IPS-NIHi7 (cell line): ENCODE data around the gene PIP5K1C.
A peak's percentile ranks its signal among the peaks of the same experiment; 100 is the strongest.
"Not testable (repeated sequence)": the region's sequence is repeated elsewhere in the genome, so short reads cannot be mapped to it uniquely, and the experiment has no call there.

Source experiments
- DNase-seq: peaks from one replicate; pipeline ENCODE4 v3.0.0; 2012; ENCODE audit warnings: mixed read lengths; ENCODE audit errors: extremely low spot score

PIP5K1C gene

DNA sequence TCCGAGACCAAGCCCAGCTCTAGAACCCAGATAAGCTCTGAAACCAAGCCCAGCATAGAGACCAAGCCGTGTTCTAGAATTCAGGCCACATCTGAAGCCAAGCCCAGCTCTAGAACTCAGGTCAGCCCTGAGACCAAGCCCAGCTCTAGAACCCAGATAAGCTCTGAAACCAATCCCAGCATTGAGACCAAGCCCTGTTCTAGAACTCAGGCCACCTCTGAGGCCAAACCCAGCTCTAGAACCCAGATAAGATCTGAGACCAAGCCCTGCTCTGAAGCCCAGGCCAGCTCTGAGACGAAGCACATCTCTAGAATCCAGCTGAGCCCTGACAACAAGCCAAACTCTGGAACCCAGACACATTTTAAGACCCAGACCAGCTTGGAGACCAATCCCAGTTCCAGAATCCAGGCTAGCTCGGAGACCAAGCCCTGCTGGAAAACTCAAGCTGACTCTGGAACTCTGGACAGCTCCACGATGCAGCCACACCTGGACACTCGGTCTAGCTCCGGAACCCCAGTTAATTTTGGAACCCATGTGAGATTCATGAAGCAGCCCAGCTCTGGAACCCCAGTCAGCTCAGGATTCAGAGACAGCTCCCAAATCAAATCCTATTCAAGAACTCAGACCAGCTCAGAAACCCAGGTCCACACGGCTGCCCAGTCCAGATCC is 109.1 kb downstream of the PIP5K1C start:
- DNase-seq = no peak

DNA sequence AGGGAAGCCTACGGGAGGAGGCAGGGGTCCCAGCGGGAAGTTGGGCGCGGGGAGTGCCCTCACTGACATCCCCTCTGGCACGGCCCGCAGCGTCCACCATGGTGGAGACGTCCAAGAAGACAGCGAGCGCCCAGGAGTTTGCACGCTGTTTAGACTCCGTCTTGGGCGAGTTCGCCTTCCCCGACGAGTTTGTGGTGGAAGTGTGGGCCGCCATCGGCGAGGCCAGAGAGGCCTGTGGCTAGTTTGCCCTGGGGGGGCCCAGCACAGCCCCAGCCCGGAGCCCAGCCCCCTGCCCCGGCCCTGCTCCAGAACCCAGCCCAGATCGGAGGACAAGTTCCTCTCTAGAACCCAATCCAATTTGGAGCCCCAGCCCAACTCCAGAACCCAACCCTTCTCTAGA is 110.3 kb downstream of the PIP5K1C start:
- no peak for DNase-seq

DNA sequence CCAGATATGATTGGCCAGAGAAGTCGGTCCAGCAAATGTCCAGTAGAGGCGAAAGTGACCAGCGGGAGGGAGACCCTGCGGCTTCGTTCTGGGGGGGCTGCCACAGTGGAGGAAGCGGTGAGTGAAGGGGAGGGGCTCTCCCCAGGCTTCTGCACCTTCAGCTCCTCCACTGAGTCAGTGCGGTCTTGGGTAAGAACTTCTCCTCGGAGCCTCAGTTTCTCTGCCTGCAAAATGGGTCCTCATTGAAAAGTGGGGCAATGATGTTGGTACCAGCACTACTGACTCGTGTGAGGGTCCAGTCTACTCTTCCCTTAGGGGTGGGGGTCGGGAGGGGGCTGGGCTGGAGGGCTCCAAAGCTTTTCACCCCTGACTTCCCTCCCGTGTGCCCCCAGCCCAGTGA is 110.8 kb downstream of the PIP5K1C start:
- no peak for DNase-seq

DNA sequence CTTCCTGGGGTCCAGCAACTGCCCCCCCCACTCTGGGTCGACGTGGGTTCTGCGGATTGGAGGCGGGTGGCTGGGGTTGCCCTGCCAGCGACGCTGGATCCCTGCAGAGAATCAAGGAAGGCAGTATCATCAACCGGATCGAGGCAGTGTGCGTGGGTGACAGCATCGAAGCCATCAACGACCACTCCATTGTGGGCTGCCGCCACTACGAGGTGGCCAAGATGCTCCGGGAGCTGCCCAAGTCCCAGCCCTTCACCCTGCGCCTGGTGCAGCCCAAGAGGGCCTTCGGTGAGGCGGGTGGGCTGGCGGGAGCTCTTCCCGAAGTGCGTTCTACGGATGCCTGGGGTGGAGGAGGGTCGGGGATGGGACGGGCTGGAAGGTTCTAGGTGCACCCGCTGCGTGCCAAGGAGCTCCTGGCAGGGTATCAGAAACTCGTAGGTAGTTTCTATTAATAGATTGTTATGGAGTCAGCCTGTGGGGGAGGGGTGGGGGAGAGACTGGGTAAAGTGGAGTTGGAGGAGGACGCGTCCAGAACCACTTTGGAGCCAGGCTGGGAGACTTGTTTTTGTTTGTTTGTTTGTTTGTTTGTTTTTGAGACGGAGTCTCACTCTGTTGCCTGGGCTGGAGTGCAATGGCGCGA is 113.4 kb downstream of the PIP5K1C start:
- DNase-seq = no peak

DNA sequence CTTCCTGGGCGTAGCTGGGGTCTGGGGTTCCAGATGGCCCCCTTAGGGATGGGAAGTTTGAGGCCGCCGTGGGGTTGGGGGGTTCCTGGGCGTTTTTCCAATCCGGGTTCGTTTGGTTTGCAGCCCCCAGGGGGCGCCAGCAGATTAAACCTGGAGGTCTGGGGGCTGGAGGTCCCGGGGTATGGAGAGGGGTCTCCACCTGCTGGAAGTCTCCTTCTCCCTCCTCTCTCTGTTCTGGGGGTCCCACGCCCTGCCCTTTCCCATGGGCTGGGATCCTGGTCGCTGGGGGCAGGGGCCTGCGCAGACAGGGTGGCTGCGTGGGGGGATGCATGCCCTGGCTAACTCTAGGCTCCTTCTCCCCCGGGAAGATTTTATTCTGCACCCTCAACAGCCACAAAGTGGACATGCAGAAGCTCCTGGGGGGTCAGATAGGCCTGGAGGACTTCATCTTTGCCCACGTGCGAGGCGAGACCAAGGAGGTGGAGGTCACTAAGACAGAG is 114.1 kb downstream of the PIP5K1C start:
- peak; percentile 80 for DNase-seq

DNA sequence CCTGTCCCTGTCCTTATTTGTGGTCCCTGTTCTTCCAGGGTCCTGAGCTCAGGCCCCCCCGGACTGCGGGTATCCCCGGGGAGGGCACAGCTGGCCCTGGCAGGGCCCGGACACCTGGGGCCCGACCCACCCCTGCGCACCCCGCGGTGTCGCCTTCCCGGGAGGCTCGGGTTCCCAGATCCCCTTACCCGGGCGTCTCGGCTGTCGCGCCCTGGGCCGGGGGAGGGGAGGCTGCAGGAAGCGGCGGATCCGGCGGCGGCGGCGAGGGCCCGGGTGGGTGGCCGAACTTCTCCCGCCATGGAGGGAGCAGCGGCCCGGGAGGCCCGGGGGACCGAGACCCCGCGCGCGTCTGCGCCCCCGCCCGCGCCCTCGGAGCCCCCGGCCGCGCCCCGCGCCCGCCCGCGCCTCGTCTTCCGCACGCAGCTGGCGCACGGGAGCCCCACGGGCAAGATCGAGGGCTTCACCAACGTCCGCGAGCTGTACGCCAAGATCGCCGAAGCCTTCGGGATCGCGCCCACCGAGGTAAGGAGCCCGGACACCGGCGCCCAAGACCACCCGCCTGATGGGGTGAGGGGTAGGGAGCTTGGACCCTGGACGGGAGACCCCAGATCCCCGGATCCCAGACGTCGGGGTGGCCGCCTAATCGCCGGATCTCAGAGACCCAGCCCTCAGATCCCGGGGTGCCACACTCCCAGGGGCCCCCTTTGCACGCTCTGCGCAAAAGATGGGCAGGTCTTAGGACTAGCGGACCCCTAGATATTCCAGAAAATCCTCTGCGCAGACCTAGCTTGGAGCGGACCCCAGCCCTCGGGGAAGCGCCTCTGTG is 114.8 kb downstream of the PIP5K1C start, which contains the start of gene GIPC3:
TSS of gene GIPC3 (plus strand) at position 178 of the 826 bp plus-strand sequence. CDS start at position 298, 120 bp downstream.
- no peak for DNase-seq

DNA sequence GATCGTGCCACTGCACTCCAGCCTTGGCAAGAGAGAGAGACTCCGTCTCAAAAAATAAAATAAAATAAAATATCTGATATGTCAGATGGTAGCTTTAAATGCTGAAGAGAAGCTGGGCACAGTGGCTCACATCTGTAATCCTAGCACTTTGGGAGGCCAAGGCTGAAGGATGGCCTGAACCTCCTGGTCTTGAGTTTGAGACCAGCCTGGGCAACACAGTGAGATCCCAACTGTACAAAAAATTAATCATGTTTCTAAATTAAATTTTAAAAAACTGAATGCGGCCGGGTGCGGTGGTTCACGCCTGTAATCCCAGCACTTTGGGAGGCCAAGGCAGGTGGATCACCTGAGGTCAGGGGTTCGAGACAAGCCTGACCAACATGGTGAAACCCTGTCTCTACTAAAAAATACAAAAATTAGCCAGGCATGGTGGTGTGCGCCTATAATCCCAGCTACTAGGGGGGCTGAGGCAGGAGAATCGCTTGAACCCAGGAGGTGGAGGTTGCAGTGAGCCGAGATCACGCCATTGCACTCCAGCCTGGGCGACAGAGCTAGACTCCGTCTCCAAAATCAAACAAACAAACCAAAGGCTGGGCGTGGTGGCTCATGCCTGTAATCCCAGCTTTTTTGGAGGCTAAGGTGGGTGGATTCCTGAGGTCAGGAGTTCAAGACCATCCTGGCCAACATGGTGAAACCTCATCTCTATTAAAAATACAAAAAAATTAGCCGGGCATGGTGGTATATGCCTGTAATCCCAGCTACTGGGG is 116.0 kb downstream of the PIP5K1C start:
- not testable (repeated sequence) for DNase-seq

DNA sequence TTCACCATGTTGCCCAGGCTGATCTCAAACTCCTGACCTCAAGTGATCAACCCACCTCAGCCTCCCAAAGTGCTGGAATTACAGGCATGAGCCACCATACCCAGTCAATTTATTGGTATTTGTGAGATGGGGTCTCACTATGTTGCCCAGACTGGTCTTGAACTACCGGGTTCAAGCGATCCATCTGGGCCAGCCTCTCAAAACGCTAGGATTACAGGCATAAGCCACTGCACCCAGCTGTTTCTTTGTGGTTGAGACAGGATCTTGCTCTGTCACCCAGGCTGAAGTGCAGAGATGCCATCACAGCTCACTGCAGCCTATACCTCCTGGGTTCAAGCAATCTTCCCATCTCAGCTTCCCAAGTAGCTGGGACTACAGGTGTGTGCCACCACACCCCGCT is 118.5 kb downstream of the PIP5K1C start:
- not testable (repeated sequence) for DNase-seq
